Aorta (tissue), 5 donors: Measurements from ENCODE around the gene DSG2. TPM values are rescaled to one million over a fixed set of nuclear protein-coding genes. Genes with fewer than 3 reads are reported as not detected.
A peak's percentile ranks its signal among the peaks of the same experiment; 100 is the strongest.

ENCODE experiments used
- ATAC-seq: fragments of 200-7000 bp; cut with Tn5 transposase; one replicate; pipeline ENCODE4 v1.9.1; 2022; ENCODE audit warnings: moderate library complexity; ENCODE audit not compliant: low FRiP score
- DNase-seq, 2 donors: peaks; one replicate each; pipeline ENCODE4 v3.0.0-alpha.2; 2020
- H3K27ac ChIP-seq, 2 donors: one replicate each; pipeline ENCODE4 v1.5.1; 2013; ENCODE audit warnings: low read length in 2 of 2, mild to moderate bottlenecking in 2 of 2, moderate library complexity in 2 of 2, control low read depth in 1 of 2, inconsistent platforms in 1 of 2, low read depth in 1 of 2
- H3K27me3 ChIP-seq, 2 donors: one replicate each; pipeline ENCODE4 v1.6.1; 2013; ENCODE audit warnings: control low read depth in 1 of 2, low read length in 1 of 2, mild to moderate bottlenecking in 1 of 2, moderate library complexity in 1 of 2; ENCODE audit not compliant: insufficient read depth in 2 of 2, control insufficient read depth in 1 of 2
- H3K36me3 ChIP-seq, 2 donors: one replicate each; pipeline ENCODE4 v1.6.1; 2013; ENCODE audit warnings: control low read depth in 1 of 2, low read length in 1 of 2, mild to moderate bottlenecking in 1 of 2; ENCODE audit not compliant: insufficient read depth in 2 of 2, control insufficient read depth in 1 of 2
- H3K4me1 ChIP-seq, 2 donors: one replicate each; pipeline ENCODE4 v1.6.1; 2013; ENCODE audit warnings: low read length in 2 of 2, control low read depth in 1 of 2, mild to moderate bottlenecking in 1 of 2, moderate library complexity in 1 of 2; ENCODE audit not compliant: insufficient read depth in 2 of 2, control insufficient read depth in 1 of 2
- H3K4me3 ChIP-seq, 2 donors: one replicate each; pipeline ENCODE4 v1.5.1; 2013; ENCODE audit warnings: low read length in 2 of 2, control low read depth in 1 of 2, mild to moderate bottlenecking in 1 of 2
- H3K9me3 ChIP-seq: one replicate; pipeline ENCODE4 v1.6.1; 2013; ENCODE audit warnings: mild to moderate bottlenecking, low read length; ENCODE audit not compliant: control insufficient read depth
- WGBS, 2 donors: extraction: QIAGEN DNeasy Blood & Tissue Kit; methylation state at CpG; one replicate each; pipeline ENCODE4 v1.1.7; 2013; 5-methylcytosine and 5-hydroxymethylcytosine counted together
- intact Hi-C, 2 donors: fragments of 100-400 bp; cut with DNase I; formaldehyde crosslinking; loops; one replicate each; pipeline versions ENCODE4 v1.14.2 to v1.15.0; 2022
- polyA plus RNA-seq, 2 donors: library from polyadenylated mRNA; stranded (reverse); fragments of 200-250 nt; gene quantifications; one replicate each; pipeline ENCODE4 v1.2.3, GENCODE V29; 2013
- total RNA-seq, 2 donors: library from RNA; stranded (reverse); fragmentation: NEBNext Ultra II Directional; extraction: Animal tissue kit (Norgen Biotek cat#: 25700); gene quantifications; one replicate each; pipeline ENCODE4 v1.2.1, GENCODE V29; 2021
- donor health status: healthy with polysubstance abuse.
- donor health status: Bipolar disorder and iron deficiency.
- donor health status: DM: no; HTN: no; CAD: no.
- donor health status: DM: no; HTN: no; CAD: no.
- donor health status: DM: yes; HTN: yes; CAD: no.

The DSG2 gene
- total and polyA plus RNA-seq, 4 donors = 0.10 to 4.7 (median 3.8) TPM

GRCh38 chr18:31533236-31533635 lies 35.3 kb downstream of the DSG2 start:
- Histone ChIP-seq H3K36me3 (no peaks in the 10 kb centered on the region), H3K27ac (no peak overlapping the region), H3K4me1 (no peaks in the 10 kb centered on the region), H3K4me3 (no peak overlapping the region), H3K27me3 (no peaks in the 10 kb centered on the region), H3K9me3 (no peaks in the 10 kb centered on the region)
- intact Hi-C loops = no loop called here
- ATAC-seq (no peak), DNase-seq (no peak)
- WGBS, 2 donors = 92 to 94% methylated on average over 1 of the region's 1 CpG

GRCh38 chr18:31538837-31539236 lies 40.9 kb downstream of the DSG2 start:
- Histone ChIP-seq H3K27me3 (no peaks in the 10 kb centered on the region), H3K27ac (no peak overlapping the region), H3K36me3 (no peaks in the 10 kb centered on the region), H3K9me3 (no peaks in the 10 kb centered on the region), H3K4me3 (no peak overlapping the region), H3K4me1 (no peaks in the 10 kb centered on the region)
- ATAC-seq (no peak), DNase-seq (no peak)
- intact Hi-C loops = no loop called here
- WGBS, 2 donors = 93 to 95% methylated on average over 3 of the region's 3 CpGs

- no peak overlapping the region for H3K27ac ChIP-seq
- H3K9me3 ChIP-seq = no peaks in the 10 kb centered on the region
- no peaks in the 10 kb centered on the region for H3K4me1 ChIP-seq
- no peak overlapping the region for H3K4me3 ChIP-seq
- ATAC-seq = no peak
- H3K27me3 ChIP-seq = no peaks in the 10 kb centered on the region
- WGBS, 2 donors = 76 to 78% methylated on average over 2 of the region's 2 CpGs
- intact Hi-C loops = no loop called here
- H3K36me3 ChIP-seq = no peaks in the 10 kb centered on the region
- no peak for DNase-seq
These were observed 48.5 kb downstream of the DSG2 start for GRCh38 chr18:31546476-31546875.

GRCh38 chr18:31548853-31549252 lies 50.9 kb downstream of the DSG2 start:
- DNase-seq (no peak), ATAC-seq (no peak)
- H3K4me1 ChIP-seq = no peaks in the 10 kb centered on the region
- H3K27me3 ChIP-seq = no peaks in the 10 kb centered on the region
- intact Hi-C loops = no loop called here
- no peaks in the 10 kb centered on the region for H3K9me3 ChIP-seq
- H3K4me3 ChIP-seq = no peak overlapping the region
- no peaks in the 10 kb centered on the region for H3K36me3 ChIP-seq
- H3K27ac ChIP-seq = no peak overlapping the region
- 29 to 37% methylated on average over 2 of the region's 2 CpGs for WGBS, 2 donors

- Histone ChIP-seq H3K4me3 (no peak overlapping the region), H3K27ac (no peak overlapping the region), H3K36me3 (no peaks in the 10 kb centered on the region), H3K4me1 (no peaks in the 10 kb centered on the region), H3K9me3 (no peaks in the 10 kb centered on the region), H3K27me3 (no peaks in the 10 kb centered on the region)
- intact Hi-C loops = no loop called here
- 49 to 63% methylated on average over 4 of the region's 4 CpGs for WGBS, 2 donors
- no peak for ATAC-seq
- DNase-seq = no peak
These were observed 51.4 kb downstream of the DSG2 start for GRCh38 chr18:31549416-31549815.

- Histone ChIP-seq H3K4me3 (no peak overlapping the region), H3K27me3 (no peaks in the 10 kb centered on the region), H3K4me1 (no peaks in the 10 kb centered on the region), H3K9me3 (no peaks in the 10 kb centered on the region), H3K27ac (no peak overlapping the region), H3K36me3 (no peaks in the 10 kb centered on the region)
- no peak for DNase-seq
- WGBS, 2 donors = 90 to 91% methylated on average over 3 of the region's 3 CpGs
- ATAC-seq = no peak
- intact Hi-C loops = loop anchor here in 1 of 2 donors (10.0 kb wide), 1 partner anchor 173 kb away; no protein-coding TSS in a partner anchor
These were observed 53.9 kb downstream of the DSG2 start for GRCh38 chr18:31551883-31552282.

GRCh38 chr18:31553800-31554199 lies 55.8 kb downstream of the DSG2 start:
- intact Hi-C loops = loop anchor here in 1 of 2 donors (10.0 kb wide), 1 partner anchor 171 kb away; no protein-coding TSS in a partner anchor
- no peaks in the 10 kb centered on the region for H3K4me1 ChIP-seq
- H3K9me3 ChIP-seq = no peaks in the 10 kb centered on the region
- WGBS, 2 donors = 42 to 46% methylated on average over 6 of the region's 6 CpGs
- DNase-seq (no peak), ATAC-seq (no peak)
- H3K27me3 ChIP-seq = no peaks in the 10 kb centered on the region
- H3K27ac ChIP-seq = no peak overlapping the region
- no peaks in the 10 kb centered on the region for H3K36me3 ChIP-seq
- H3K4me3 ChIP-seq = no peak overlapping the region

GRCh38 chr18:31554776-31555175 lies 56.8 kb downstream of the DSG2 start:
- DNase-seq (no peak), ATAC-seq (no peak)
- no peaks in the 10 kb centered on the region for H3K36me3 ChIP-seq
- no peak overlapping the region for H3K4me3 ChIP-seq
- H3K27ac ChIP-seq = no peak overlapping the region
- intact Hi-C loops = loop anchor here (5.0 to 10.0 kb wide), 4 partner anchors 168 to 268 kb away; no protein-coding TSS in a partner anchor
- no peaks in the 10 kb centered on the region for H3K9me3 ChIP-seq
- no peaks in the 10 kb centered on the region for H3K4me1 ChIP-seq
- WGBS, 2 donors = 78 to 84% methylated on average over 5 of the region's 5 CpGs
- no peaks in the 10 kb centered on the region for H3K27me3 ChIP-seq

- Histone ChIP-seq H3K4me3 (no peak overlapping the region), H3K27me3 (no peaks in the 10 kb centered on the region), H3K27ac (no peak overlapping the region), H3K9me3 (no peaks in the 10 kb centered on the region), H3K4me1 (no peaks in the 10 kb centered on the region), H3K36me3 (no peaks in the 10 kb centered on the region)
- intact Hi-C loops = loop anchor here (5.0 to 10.0 kb wide), 4 partner anchors 166 to 266 kb away; no protein-coding TSS in a partner anchor
- ATAC-seq = peak; percentile 83
- no peak for DNase-seq
- WGBS, 2 donors = 13 to 17% methylated on average over 7 of the region's 7 CpGs
These were observed 58.2 kb downstream of the DSG2 start for GRCh38 chr18:31555971-31556747.
